Myocyte (in vitro differentiated cells): ENCODE data around the gene PLEKHG2. TPM values are rescaled to one million over a fixed set of nuclear protein-coding genes. Genes with fewer than 3 reads are reported as not detected.

Source experiments
- DNase-seq: peaks from one replicate; pipeline ENCODE4 v3.0.0-alpha.2; 2012; ENCODE audit warnings: low read depth
- total RNA-seq: library from RNA; depleted of rRNA; stranded (reverse); fragments of >200 nt; gene quantifications from 2 replicates; pipeline ENCODE4 v1.2.3, GENCODE V29; 2014

The PLEKHG2 gene
- total RNA-seq, 1 donor from 2014 or later, result 14.3 TPM

- no peak for DNase-seq
Observed at GRCh38 chr19:39415111-39416046, 2.9 kb downstream of the PLEKHG2 start.

DNA sequence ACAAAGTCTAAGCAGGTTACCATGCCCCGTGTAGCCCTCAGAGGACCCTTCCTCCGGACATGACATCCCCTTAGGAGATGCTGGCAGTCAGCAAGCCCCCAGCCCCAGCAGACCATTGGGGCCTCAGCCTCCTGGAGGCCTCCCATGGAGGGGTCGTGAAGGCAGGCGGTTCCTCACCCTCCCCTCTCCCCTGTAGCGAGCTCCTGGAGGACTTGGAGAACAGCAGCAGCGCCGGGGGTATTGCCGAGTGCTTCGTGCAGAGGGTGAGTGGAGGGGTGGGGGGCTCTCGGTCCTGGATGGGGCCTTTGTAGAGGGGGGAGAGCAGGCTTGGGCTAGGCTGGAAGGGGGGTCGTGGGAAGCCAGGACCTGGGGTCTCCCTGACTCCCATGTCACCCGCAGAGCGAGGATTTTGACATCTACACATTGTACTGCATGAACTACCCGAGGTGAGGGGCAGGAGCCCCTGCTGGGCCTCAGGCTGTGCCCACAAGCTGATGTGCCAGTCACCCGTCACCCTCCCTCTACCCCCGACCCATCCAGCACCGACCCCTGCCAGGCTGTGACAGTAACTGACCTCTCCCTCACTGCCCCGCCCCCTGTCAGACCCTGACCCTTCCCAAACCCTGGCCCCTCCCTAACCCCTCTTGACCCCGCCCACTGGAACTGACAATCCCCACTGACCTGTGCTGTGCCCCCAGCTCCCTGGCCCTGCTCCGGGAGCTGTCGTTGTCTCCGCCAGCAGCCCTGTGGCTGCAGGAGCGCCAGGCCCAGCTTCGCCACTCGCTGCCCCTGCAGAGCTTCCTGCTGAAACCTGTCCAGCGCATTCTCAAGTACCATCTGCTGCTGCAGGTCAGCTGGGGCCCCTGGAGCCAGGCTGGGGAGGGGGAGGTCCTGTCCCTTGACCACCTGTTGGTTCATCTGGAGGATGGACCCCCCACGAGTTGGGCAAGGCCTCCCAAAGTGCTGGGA is 4.0 kb downstream of the PLEKHG2 start:
- DNase-seq, result no peak

DNA sequence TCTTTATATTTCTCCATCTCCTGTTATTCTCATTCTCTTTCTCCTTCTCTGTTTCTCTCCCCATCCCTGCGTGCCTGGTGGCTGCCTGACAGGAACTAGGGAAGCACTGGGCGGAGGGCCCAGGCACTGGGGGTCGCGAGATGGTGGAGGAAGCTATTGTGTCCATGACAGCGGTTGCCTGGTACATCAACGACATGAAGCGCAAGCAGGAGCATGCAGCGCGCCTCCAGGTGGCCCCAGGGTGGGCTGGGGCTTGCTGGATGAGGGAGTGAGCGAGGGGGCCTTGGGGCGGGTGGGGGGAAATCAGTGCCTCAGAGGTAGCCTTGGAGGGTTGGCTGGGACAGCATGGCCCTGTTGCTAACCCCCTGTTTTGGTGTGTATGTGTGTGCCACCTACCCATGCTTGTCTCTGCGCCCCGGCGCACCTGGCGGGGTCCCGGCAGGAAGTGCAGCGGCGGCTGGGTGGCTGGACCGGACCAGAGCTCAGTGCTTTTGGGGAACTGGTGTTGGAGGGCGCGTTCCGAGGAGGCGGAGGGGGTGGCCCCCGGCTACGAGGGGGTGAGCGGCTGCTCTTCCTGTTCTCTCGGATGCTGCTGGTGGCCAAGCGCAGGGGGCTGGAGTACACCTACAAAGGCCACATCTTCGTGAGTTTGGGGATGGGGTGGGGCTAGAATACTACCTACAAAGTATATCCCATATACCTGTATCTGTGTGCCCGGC is 5.2 kb downstream of the PLEKHG2 start:
- no peak for DNase-seq

GRCh38 chr19:39419003-39419402 is 6.5 kb downstream of the PLEKHG2 start:
- no peak for DNase-seq

- no peak for DNase-seq
Observed at GRCh38 chr19:39420769-39421168, 8.3 kb downstream of the PLEKHG2 start.

DNA sequence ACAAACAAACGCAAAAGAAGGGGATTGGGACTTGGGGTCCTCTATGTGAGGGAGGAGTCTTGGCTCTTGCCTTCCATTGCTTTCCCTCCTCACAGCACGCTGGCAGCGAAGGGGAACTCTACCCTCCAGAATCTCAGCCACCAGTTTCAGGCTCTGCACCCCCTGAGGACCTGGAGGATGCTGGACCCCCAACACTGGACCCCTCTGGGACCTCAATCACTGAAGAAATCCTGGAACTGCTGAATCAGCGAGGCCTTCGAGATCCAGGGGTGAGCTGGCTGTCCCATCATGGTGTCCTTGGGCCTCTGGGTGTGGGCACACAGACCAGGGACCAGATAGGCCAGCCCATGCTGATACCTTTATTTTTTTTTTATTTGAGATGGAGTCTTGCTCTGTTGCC is 9.6 kb downstream of the PLEKHG2 start:
- no peak for DNase-seq

- no peak for DNase-seq
Observed at GRCh38 chr19:39423258-39424086, 11.0 kb downstream of the PLEKHG2 start.

DNA sequence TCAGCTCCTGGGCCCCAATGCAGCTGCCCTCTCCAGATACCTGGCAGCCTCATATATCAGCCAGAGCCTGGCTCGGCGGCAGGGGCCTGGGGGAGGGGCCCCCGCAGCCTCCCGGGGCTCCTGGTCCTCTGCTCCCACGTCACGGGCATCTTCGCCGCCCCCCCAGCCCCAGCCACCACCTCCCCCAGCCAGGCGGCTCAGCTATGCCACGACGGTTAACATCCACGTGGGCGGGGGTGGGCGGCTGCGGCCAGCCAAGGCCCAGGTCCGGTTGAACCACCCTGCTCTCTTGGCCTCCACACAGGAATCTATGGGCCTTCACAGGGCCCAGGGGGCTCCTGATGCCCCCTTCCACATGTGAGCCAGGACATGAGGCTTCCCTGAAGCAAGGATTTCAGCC is 12.5 kb downstream of the PLEKHG2 start:
- no peak for DNase-seq

- no peak for DNase-seq
Observed at GRCh38 chr19:39425744-39426143, 13.3 kb downstream of the PLEKHG2 start.

DNA sequence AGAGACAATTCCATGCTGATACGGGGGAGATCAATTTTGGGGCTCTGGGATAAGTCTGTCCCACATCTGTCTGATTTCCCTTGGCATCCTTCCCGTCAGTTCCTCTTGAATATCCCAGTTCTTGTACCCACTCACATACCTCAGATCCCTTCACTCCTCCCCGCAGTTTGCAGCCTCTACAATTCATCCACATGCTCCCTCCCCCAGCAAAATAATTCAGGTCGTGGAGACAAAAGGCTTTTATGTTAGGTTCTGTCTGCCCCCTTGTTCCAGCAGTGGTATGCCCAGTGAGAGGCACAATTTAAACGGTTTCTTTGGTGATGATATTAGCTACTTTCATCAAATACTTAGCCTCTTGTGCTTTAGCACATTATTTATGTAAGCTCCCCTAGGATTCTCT is 13.7 kb downstream of the PLEKHG2 start:
- no peak for DNase-seq

- DNase-seq, result no peak
Observed at GRCh38 chr19:39427707-39428106, 15.2 kb downstream of the PLEKHG2 start.

- peak; percentile 94 for DNase-seq
Observed at GRCh38 chr19:39428283-39429112, 16.0 kb downstream of the PLEKHG2 start.

- DNase-seq, result peak; percentile 65
Observed at GRCh38 chr19:39430675-39431593, 18.5 kb downstream of the PLEKHG2 start.

DNA sequence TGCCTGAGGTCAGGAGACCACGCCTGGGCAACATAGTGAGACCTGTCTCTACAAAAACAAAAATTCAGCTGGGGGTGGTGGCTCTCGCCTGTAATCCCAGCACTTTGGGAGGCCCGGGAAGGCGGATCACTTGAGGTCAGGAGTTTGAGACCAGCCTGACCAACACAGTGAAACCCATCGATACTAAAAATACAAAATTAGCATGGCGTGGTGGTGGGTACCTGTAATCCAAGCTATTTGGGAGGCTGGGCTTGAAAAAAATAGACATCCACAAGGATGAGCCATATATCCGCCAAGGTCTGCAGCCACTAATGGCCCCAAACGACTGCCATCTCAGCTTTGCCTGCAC is 20.2 kb downstream of the PLEKHG2 start:
- no peak for DNase-seq

GRCh38 chr19:39433480-39434079 is 21.1 kb downstream of the PLEKHG2 start:
- DNase-seq, result no peak

GRCh38 chr19:39434123-39435076 is 21.9 kb downstream of the PLEKHG2 start:
- DNase-seq, result no peak
